Glutamatergic neuron (in vitro differentiated cells): Measurements from ENCODE around the gene SMAD5. TPM values are rescaled to one million over a fixed set of nuclear protein-coding genes. Genes with fewer than 3 reads are reported as not detected.

Experiments
- DNase-seq: peaks from one replicate; pipeline ENCODE4 v3.0.0; 2022
- H3K27ac Mint-ChIP-seq: one replicate; pipeline ENCODE4 v1.8.0; 2020; ENCODE audit warnings: mild to moderate bottlenecking, mixed read lengths, inconsistent platforms; ENCODE audit not compliant: unreplicated experiment
- H3K27me3 Mint-ChIP-seq: one replicate; pipeline ENCODE4 v1.8.0; 2020; ENCODE audit warnings: mild to moderate bottlenecking, moderate library complexity, mixed read lengths, inconsistent platforms; ENCODE audit not compliant: unreplicated experiment
- H3K36me3 Mint-ChIP-seq: one replicate; pipeline ENCODE4 v1.8.0; 2020; ENCODE audit warnings: mild to moderate bottlenecking, mixed read lengths, inconsistent platforms; ENCODE audit not compliant: unreplicated experiment
- H3K4me1 Mint-ChIP-seq: one replicate; pipeline ENCODE4 v1.8.0; 2020; ENCODE audit warnings: mild to moderate bottlenecking, low read depth, mixed read lengths, inconsistent platforms; ENCODE audit not compliant: unreplicated experiment
- H3K4me3 Mint-ChIP-seq: one replicate; pipeline ENCODE4 v1.8.0; 2020; ENCODE audit warnings: mild to moderate bottlenecking, mixed read lengths, inconsistent platforms; ENCODE audit not compliant: unreplicated experiment
- H3K9me3 Mint-ChIP-seq: one replicate; pipeline ENCODE4 v1.8.0; 2020; ENCODE audit warnings: mild to moderate bottlenecking, moderate library complexity, mixed read lengths, inconsistent platforms; ENCODE audit not compliant: unreplicated experiment
- CTCF ChIP-seq: fragments of 200-600 bp; sonication (generic); IDR thresholded peaks from one replicate; pipeline ENCODE4 v1.5.0; 2021; ENCODE audit not compliant: partially characterized antibody, unreplicated experiment
- total RNA-seq: library from RNA; stranded (reverse); fragmentation: NEBNext Ultra II Directional; extraction: Animal tissue kit (Norgen Biotek cat#: 25700); gene quantifications from one replicate; pipeline ENCODE4 v1.2.1, GENCODE V29; 2021; ENCODE audit not compliant: unreplicated experiment

Gene SMAD5
- total RNA-seq, 1 donor from 2014 or later = 36.9 TPM

DNA sequence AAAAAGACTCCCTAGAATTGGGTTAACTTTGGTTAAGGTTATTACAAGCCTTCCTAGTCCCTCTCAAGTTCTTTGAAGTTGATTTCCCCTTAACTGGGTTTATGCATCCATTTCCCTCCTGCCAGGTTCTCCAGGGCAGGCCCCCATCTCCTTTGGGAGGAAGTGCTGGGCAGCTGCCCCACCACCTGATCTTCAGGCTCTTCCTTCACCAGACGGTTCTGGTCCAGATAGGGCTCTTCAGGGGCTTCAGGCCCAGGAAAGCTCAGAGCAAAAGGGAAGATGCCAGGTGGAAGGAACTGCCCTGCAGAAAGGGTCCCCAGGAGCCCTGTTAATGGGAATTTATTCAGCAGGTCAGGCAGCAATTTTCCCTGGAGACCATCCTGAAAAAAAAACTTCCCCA is 58.3 kb downstream of the SMAD5 start:
- Mint-ChIP-seq H3K27ac (no peak overlapping the region), H3K9me3 (peaks cover 6% of the 10 kb centered on the region), H3K36me3 (peaks cover 8% of the 10 kb centered on the region), H3K4me3 (peak overlapping the region; percentile 71), H3K4me1 (peaks cover 8% of the 10 kb centered on the region), H3K27me3 (peaks cover 26% of the 10 kb centered on the region)
- no peak for DNase-seq
- no peak for TF ChIP-seq CTCF

DNA sequence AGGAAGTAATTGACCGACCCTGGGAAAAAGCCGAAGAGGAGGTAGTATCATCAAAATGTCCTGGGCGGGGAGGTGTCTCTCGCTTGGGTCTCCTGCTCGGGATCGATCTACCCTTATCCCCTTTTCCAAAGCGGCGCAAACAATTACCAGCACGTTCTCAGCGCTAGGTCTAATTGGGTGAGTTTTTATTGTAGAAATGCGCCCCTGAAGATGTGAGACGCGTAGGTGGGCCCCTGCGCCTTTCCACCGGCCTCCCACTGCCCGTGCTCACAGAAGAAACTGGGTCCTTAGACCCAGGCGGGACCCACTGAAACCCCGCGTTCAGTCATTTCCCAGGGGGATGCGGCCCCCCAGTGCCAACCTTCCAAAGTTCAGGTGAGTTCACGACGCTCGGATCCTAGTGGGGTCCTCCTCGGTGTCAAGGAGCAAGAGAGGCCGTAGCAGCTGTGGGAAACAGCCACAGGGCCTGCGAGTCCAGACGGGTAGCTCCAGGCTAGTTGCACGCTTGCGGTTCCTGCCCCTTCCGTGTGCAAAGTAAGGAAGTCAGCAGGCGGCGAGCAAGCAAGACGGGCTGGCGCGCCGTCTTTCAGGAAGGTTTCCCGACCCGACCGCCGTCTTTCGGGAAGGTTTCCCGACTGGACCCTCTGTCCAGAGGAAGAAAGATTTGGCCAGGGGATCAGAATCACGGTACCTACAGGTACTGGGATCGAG is 58.8 kb downstream of the SMAD5 start:
- Mint-ChIP-seq H3K4me3 (peak overlapping the region; percentile 71), H3K27ac (no peak overlapping the region), H3K27me3 (peaks cover 26% of the 10 kb centered on the region), H3K4me1 (peaks cover 9% of the 10 kb centered on the region), H3K9me3 (peaks cover 6% of the 10 kb centered on the region), H3K36me3 (peaks cover 8% of the 10 kb centered on the region)
- peak; percentile 41 for DNase-seq
- TF ChIP-seq CTCF = no peak

DNA sequence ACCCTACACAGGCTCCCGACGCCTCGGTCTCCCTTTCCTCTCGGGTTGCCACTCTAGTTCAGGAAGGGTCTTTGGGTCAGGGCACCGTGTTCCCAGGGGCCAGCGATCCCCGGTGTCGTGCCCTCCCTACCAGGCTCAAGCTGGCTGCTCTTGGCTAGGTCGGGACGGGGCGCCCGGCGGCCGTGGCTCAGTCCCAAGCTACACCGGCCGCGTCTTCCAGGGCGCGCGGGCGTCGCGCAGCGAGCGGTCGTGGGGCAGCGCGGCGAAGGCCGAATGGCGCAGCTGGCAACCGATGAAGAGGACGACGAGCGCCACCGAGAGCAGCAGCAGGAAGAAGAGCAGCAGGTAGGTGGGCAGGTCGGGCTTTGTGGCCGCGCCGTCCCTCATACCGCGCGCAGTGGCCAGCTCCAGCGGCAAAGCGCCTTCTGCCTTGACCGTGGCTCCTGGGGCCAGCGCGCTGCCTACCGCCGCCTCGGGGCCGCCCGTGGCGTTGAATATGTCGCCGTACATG is 59.4 kb downstream of the SMAD5 start:
- DNase-seq = peak; percentile 54
- peaks cover 10% of the 10 kb centered on the region for H3K4me1 Mint-ChIP-seq
- peaks cover 26% of the 10 kb centered on the region for H3K27me3 Mint-ChIP-seq
- no peak for TF ChIP-seq CTCF
- peaks cover 8% of the 10 kb centered on the region for H3K36me3 Mint-ChIP-seq
- H3K27ac Mint-ChIP-seq = no peak overlapping the region
- H3K4me3 Mint-ChIP-seq = peak overlapping the region; percentile 71
- peaks cover 6% of the 10 kb centered on the region for H3K9me3 Mint-ChIP-seq

- Mint-ChIP-seq H3K4me1 (peaks cover 10% of the 10 kb centered on the region), H3K27ac (no peak within 1 kb of the TSS), H3K36me3 (peaks cover 3% of the 10 kb centered on the region), H3K27me3 (peaks cover 28% of the 10 kb centered on the region), H3K9me3 (peaks cover 6% of the 10 kb centered on the region), H3K4me3 (peak within 1 kb of the TSS; percentile 85)
- TF ChIP-seq CTCF = no peak
- peak; percentile 76 for DNase-seq
Observed at GRCh38 chr5:136192526-136193321, 60.1 kb downstream of the SMAD5 start, which contains the start of gene SMIM32. TSS of gene SMIM32 (minus strand) at chr5:136193162. CDS start at chr5:136192524, 638 bp downstream.
